ENCODE measurements around the gene PCNA.

DNA sequence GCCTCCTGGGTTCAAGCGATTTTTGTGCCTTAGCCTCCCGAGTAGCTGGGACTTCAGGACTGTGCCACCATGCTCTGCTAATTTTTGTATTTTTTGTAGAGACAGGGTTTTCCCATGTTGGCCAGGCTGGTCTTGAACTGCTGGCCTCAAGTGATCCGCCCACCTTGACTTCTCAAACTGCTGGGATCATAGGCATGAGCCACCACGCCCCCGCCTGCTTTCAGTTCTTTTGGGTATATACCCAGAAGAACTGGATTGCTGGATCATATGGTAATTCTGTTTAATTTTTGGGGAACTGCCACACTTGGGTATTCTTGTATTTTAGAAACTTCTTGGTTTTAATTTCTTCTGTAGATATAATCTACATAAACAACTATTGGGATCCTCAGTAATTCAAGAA, 24.1 kb upstream of the PCNA start:
- TF ChIP-seq, protein P1, sequence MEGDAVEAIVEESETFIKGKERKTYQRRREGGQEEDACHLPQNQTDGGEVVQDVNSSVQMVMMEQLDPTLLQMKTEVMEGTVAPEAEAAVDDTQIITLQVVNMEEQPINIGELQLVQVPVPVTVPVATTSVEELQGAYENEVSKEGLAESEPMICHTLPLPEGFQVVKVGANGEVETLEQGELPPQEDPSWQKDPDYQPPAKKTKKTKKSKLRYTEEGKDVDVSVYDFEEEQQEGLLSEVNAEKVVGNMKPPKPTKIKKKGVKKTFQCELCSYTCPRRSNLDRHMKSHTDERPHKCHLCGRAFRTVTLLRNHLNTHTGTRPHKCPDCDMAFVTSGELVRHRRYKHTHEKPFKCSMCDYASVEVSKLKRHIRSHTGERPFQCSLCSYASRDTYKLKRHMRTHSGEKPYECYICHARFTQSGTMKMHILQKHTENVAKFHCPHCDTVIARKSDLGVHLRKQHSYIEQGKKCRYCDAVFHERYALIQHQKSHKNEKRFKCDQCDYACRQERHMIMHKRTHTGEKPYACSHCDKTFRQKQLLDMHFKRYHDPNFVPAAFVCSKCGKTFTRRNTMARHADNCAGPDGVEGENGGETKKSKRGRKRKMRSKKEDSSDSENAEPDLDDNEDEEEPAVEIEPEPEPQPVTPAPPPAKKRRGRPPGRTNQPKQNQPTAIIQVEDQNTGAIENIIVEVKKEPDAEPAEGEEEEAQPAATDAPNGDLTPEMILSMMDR (IDR thresholded peaks at IDR 0.05) = no peak
- TF ChIP-seq POLR2A (IDR thresholded peaks at IDR 0.05) (no peak), EP300 (IDR thresholded peaks at IDR 0.05) (no peak)

All from tibial nerve (tissue), 4 donors.